ENCODE measurements around the gene SHANK1. TPM values are rescaled to one million over a fixed set of nuclear protein-coding genes. Genes with fewer than 3 reads are reported as not detected.

Gene SHANK1
- total RNA-seq, 4 donors from 2014 or later: 2.2 TPM; not detected in 3

DNA sequence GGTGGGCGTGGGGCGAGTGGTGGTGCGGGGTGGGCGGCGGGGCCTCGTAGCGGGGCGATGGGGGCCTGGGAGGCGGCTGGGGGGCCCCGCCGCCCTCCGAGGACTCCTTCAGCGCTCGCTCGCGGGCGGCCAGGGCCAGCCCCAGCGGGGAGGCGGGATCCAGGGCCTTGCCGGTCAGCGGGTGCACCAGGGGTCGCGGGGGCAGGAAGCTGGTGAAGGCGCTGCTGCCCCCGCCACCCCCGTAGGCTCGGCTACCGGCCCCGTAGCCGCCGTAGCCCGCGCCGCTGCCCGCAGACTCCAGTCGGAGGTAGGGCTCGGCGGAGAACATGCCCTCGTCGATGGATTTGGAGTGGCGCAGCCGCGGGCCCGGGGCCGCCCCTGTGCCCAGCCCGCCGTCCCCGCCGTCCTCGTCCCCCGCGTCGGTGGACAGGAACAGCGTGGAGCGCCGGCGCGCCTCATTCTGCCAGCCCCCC, 51.8 kb downstream of the SHANK1 start:
- TF ChIP-seq EP300 (IDR thresholded peaks at IDR 0.05; ENCODE audit: low read depth) (no peak), POLR2AphosphoS5 (IDR thresholded peaks at IDR 0.05) (no peak), POLR2A (IDR thresholded peaks at IDR 0.05) (no peak)
- TF ChIP-seq, protein P1, sequence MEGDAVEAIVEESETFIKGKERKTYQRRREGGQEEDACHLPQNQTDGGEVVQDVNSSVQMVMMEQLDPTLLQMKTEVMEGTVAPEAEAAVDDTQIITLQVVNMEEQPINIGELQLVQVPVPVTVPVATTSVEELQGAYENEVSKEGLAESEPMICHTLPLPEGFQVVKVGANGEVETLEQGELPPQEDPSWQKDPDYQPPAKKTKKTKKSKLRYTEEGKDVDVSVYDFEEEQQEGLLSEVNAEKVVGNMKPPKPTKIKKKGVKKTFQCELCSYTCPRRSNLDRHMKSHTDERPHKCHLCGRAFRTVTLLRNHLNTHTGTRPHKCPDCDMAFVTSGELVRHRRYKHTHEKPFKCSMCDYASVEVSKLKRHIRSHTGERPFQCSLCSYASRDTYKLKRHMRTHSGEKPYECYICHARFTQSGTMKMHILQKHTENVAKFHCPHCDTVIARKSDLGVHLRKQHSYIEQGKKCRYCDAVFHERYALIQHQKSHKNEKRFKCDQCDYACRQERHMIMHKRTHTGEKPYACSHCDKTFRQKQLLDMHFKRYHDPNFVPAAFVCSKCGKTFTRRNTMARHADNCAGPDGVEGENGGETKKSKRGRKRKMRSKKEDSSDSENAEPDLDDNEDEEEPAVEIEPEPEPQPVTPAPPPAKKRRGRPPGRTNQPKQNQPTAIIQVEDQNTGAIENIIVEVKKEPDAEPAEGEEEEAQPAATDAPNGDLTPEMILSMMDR (IDR thresholded peaks at IDR 0.05): no peak
- intact Hi-C loops (cut with DNase I; ENCODE audit: low total_unique reads) (no loop called here), in situ Hi-C loops (cut with MboI; ENCODE audit: low pct_ligation_motif_present in 1 of 4, low pct_unique_long_range_greater_than_20kb in 1 of 4, low sequenced_read_pairs in 3 of 4) (no loop called here)
- Histone ChIP-seq H3K4me1 (peaks cover 0 to 9% (median 0%) of the 10 kb centered on the region in 4 donors), H3K36me3 (no peaks in the 10 kb centered on the region), H3K9me3 (no peaks in the 10 kb centered on the region), H3K27me3 (peaks cover 81% of the 10 kb centered on the region), H3K4me3 (no peak overlapping the region), H3K27ac (no peak overlapping the region)
- 37% methylated on average over 13 of the region's 58 CpGs; no CpG with 5 or more reads in 1 of the 2 donors for WGBS, 2 donors (ENCODE audit: low coverage in 1 of 2)
- DNase-seq: no peak

DNA sequence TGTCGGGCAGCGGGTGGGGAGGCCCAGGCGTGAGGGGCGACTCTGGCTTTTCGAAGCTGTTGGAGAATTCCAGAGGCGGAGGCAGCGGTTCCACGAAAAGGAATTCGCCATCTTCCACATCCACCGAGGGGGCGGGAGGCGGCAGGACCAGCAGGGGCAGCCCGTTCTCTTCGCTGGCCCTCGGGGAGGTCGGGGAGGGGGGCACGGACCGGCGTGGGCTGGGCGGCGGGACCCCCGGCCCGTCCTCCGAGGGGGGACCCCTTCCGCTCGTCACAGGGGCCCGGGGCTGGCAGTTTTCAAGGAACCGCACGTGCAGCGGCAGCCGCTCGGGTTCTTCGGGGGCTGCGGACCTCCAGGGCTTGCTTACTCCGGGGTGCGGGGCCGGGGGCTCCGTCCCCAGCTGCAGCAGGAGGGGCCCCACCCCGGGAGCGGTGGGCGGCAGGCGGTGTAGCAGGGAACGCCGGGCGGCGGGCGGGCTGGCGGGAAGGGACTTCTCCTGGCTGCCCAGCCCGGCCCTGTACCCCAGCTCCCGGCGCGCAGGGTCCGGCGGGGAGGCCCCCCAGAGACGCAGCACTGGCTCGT, 52.3 kb downstream of the SHANK1 start:
- no peak for DNase-seq
- no peaks in the 10 kb centered on the region for H3K9me3 ChIP-seq
- H3K4me1 ChIP-seq: peaks cover 0 to 9% (median 0%) of the 10 kb centered on the region in 4 donors
- intact Hi-C loops (cut with DNase I; ENCODE audit: low total_unique reads) (no loop called here), in situ Hi-C loops (cut with MboI; ENCODE audit: low pct_ligation_motif_present in 1 of 4, low pct_unique_long_range_greater_than_20kb in 1 of 4, low sequenced_read_pairs in 3 of 4) (no loop called here)
- no peak overlapping the region for H3K27ac ChIP-seq
- peaks cover 80% of the 10 kb centered on the region for H3K27me3 ChIP-seq
- H3K36me3 ChIP-seq: no peaks in the 10 kb centered on the region
- no peak overlapping the region for H3K4me3 ChIP-seq
- WGBS, 2 donors (ENCODE audit: low coverage in 1 of 2): 16% methylated on average over 29 of the region's 56 CpGs; no CpG with 5 or more reads in 1 of the 2 donors
- TF ChIP-seq, protein P1 (IDR thresholded peaks at IDR 0.05): no peak
- TF ChIP-seq POLR2A (IDR thresholded peaks at IDR 0.05) (no peak), EP300 (IDR thresholded peaks at IDR 0.05; ENCODE audit: low read depth) (no peak), POLR2AphosphoS5 (IDR thresholded peaks at IDR 0.05) (no peak)

DNA sequence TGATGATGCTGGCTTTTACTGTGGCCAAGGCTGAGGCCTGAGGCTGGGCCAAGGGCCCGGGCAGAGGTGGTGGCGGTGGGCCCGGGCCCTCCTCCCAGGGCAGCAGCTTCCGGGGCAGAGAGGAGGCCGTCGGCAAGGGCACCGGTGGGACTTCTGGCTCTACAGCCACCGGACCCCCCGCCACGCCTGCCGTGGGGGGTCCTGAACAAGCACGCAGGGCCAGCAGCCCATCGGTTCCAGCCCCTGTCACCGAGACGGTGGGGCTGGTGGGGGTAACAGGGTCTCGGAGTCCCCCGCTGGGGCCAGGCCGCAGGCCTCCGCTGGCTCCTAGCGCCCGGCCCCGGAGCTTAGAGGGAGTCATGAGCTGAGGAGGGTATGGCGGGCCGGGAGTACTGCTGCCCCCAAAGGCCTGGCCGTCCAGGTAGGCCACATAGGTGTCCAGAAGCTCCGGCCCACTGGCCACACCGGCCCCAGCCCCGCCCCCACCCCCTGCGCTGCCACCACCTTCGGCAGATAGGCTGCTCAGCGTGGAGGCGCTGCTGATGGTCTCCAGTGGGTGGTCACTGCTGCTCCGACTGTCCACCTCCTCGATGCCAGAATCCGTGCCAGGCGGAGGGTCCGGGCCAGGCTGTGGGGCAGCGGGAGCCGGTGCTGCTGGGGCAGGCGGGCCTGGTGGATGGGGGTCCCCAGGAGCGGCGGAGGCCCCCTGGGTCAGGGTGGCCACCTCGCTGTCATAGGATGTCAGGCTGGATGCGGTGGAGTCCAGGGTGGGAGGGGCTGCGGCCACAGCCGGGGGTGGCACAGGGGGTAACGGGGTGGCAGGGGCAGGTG, 53.0 kb downstream of the SHANK1 start:
- intact Hi-C loops (cut with DNase I; ENCODE audit: low total_unique reads) (no loop called here), in situ Hi-C loops (cut with MboI; ENCODE audit: low pct_ligation_motif_present in 1 of 4, low pct_unique_long_range_greater_than_20kb in 1 of 4, low sequenced_read_pairs in 3 of 4) (no loop called here)
- 35% methylated on average over 37 of the region's 47 CpGs; no CpG with 5 or more reads in 1 of the 2 donors for WGBS, 2 donors (ENCODE audit: low coverage in 1 of 2)
- no peak overlapping the region for H3K27ac ChIP-seq
- peaks cover 80% of the 10 kb centered on the region for H3K27me3 ChIP-seq
- H3K36me3 ChIP-seq: no peaks in the 10 kb centered on the region
- TF ChIP-seq POLR2AphosphoS5 (IDR thresholded peaks at IDR 0.05) (no peak), EP300 (IDR thresholded peaks at IDR 0.05; ENCODE audit: low read depth) (no peak), POLR2A (IDR thresholded peaks at IDR 0.05) (no peak)
- TF ChIP-seq, protein P1 (IDR thresholded peaks at IDR 0.05): no peak
- DNase-seq: no peak
- H3K9me3 ChIP-seq: no peaks in the 10 kb centered on the region
- no peak overlapping the region for H3K4me3 ChIP-seq
- peaks cover 0 to 9% (median 0%) of the 10 kb centered on the region in 4 donors for H3K4me1 ChIP-seq

- Histone ChIP-seq H3K36me3 (no peaks in the 10 kb centered on the region), H3K27me3 (peaks cover 82% of the 10 kb centered on the region), H3K27ac (no peak overlapping the region), H3K4me1 (peaks cover 0 to 11% (median under 1%) of the 10 kb centered on the region in 4 donors), H3K4me3 (no peak overlapping the region), H3K9me3 (no peaks in the 10 kb centered on the region)
- in situ Hi-C loops (cut with MboI; ENCODE audit: low pct_ligation_motif_present in 1 of 4, low pct_unique_long_range_greater_than_20kb in 1 of 4, low sequenced_read_pairs in 3 of 4) (no loop called here), intact Hi-C loops (cut with DNase I; ENCODE audit: low total_unique reads) (no loop called here)
- TF ChIP-seq, protein P1 (IDR thresholded peaks at IDR 0.05): no peak
- TF ChIP-seq POLR2A (IDR thresholded peaks at IDR 0.05) (no peak), POLR2AphosphoS5 (IDR thresholded peaks at IDR 0.05) (no peak), EP300 (IDR thresholded peaks at IDR 0.05; ENCODE audit: low read depth) (no peak)
- no peak for DNase-seq
- WGBS, 2 donors (ENCODE audit: low coverage in 1 of 2): 85% methylated on average over 6 of the region's 6 CpGs; no CpG with 5 or more reads in 1 of the 2 donors
Measured at GRCh38 chr19:50664204-50664603, 55.4 kb downstream of the SHANK1 start.
